ENCODE measurements around the gene LCNL1. TPM values are rescaled to one million over a fixed set of nuclear protein-coding genes. Genes with fewer than 3 reads are reported as not detected.

The LCNL1 gene
- total RNA-seq, 2 donors from 2014 or later: 0.24 to 1.1 TPM

GRCh38 chr9:137013571-137013940 lies 30.8 kb downstream of the LCNL1 start:
- Histone ChIP-seq H3K27me3 (no peaks in the 10 kb centered on the region), H3K4me3 (no peak overlapping the region), H3K36me3 (peaks cover 57% of the 10 kb centered on the region), H3K27ac (no peak overlapping the region), H3K4me1 (no peaks in the 10 kb centered on the region), H3K9me3 (no peaks in the 10 kb centered on the region)
- DNase-seq (ENCODE audit: low spot score): no peak
- TF ChIP-seq CTCF (IDR thresholded peaks at IDR 0.05): no peak

DNA sequence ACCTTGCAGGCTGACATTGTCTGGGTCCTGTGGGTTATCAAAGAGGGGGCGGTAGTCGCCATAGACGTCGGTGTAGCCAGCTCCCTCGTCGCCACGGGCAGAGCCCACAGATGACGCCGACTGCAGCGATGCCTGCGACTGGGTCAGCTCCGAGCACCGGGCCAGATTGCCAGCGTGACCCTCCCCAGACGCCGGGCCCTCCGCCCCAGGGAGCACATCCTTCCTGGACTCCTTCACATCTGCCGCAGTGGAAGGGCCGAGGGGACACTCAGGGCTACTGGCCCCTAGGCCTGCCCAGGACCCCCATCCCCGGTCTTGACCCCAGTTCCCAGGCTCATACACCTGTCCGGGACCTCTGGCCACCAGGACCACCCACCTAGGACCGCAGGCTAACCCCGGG lies 31.4 kb downstream of the LCNL1 start:
- H3K9me3 ChIP-seq: no peaks in the 10 kb centered on the region
- H3K27me3 ChIP-seq: no peaks in the 10 kb centered on the region
- DNase-seq (ENCODE audit: low spot score): no peak
- no peaks in the 10 kb centered on the region for H3K4me1 ChIP-seq
- H3K27ac ChIP-seq: no peak overlapping the region
- peaks cover 55% of the 10 kb centered on the region for H3K36me3 ChIP-seq
- TF ChIP-seq CTCF (IDR thresholded peaks at IDR 0.05): no peak
- H3K4me3 ChIP-seq: no peak overlapping the region

- Histone ChIP-seq H3K4me3 (no peak overlapping the region), H3K36me3 (peaks cover 47% of the 10 kb centered on the region), H3K27me3 (no peaks in the 10 kb centered on the region), H3K9me3 (no peaks in the 10 kb centered on the region), H3K4me1 (no peaks in the 10 kb centered on the region), H3K27ac (no peak overlapping the region)
- no peak for TF ChIP-seq CTCF (IDR thresholded peaks at IDR 0.05)
- no peak for DNase-seq (ENCODE audit: low spot score)
These were observed 32.2 kb downstream of the LCNL1 start for GRCh38 chr9:137014776-137015539.

DNA sequence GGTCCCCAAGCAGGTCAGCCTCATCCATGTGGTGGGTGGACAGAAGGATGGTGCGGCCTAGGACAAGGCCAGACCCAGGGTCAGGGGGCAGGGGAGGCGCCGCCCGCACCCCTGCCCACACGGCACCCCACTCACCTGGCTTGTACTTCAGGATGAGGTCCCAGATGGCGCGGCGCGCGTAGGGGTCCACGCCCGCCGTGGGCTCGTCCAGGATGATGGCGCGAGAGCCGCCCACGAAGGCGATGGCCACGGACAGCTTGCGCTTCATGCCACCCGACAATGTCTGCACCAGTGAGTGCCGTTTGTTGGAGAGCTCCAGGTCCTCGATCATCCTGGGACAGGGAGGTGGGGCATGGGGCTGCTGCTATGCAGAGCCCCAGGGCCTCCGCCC lies 32.7 kb downstream of the LCNL1 start:
- H3K4me3 ChIP-seq: no peak overlapping the region
- H3K27ac ChIP-seq: no peak overlapping the region
- no peaks in the 10 kb centered on the region for H3K27me3 ChIP-seq
- peaks cover 45% of the 10 kb centered on the region for H3K36me3 ChIP-seq
- H3K9me3 ChIP-seq: no peaks in the 10 kb centered on the region
- H3K4me1 ChIP-seq: no peaks in the 10 kb centered on the region
- no peak for TF ChIP-seq CTCF (IDR thresholded peaks at IDR 0.05)
- no peak for DNase-seq (ENCODE audit: low spot score)

DNA sequence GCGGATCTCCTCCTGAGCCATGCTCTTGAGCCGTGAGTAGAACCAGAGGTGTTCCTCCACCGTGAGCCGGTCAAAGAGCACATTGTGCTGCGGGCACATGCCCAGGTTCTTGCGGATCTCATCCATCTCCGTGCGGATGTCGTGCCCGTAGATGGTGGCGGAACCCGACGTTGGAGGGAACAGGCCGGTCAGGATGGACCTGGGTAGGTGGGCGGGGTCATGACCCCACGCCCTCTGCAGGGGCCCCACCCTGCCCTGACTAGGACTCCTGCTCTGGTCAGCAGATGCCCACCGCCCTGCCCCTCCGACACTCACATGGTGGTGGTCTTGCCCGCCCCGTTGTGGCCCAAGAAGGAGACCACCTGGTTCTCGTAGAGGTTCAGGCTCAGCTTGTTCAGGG lies 33.2 kb downstream of the LCNL1 start:
- H3K36me3 ChIP-seq: peaks cover 45% of the 10 kb centered on the region
- no peak overlapping the region for H3K27ac ChIP-seq

More for the DNA sequence above, 33.2 kb downstream of the LCNL1 start:
- H3K27me3 ChIP-seq: no peaks in the 10 kb centered on the region
- no peak for TF ChIP-seq CTCF (IDR thresholded peaks at IDR 0.05)
- H3K4me3 ChIP-seq: no peak overlapping the region
- no peak for DNase-seq (ENCODE audit: low spot score)
- H3K4me1 ChIP-seq: no peaks in the 10 kb centered on the region
- H3K9me3 ChIP-seq: no peaks in the 10 kb centered on the region

All from right atrium auricular region (tissue), 2 donors.